RCC 7860 (cell line): ENCODE results near the gene MFSD11.
"Not testable (repeated sequence)": the region's sequence is repeated elsewhere in the genome, so short reads cannot be mapped to it uniquely, and the experiment has no call there.

Experiments
- DNase-seq: peaks from one replicate; pipeline ENCODE4 v3.0.0-alpha.2; 2015; ENCODE audit warnings: low spot score
- FAIRE-seq: peaks from 2 replicates; lab custom pipeline; 2012; peaks lifted over from hg19 to GRCh38; lab: Jason Lieb, UNC

MFSD11 gene

DNA sequence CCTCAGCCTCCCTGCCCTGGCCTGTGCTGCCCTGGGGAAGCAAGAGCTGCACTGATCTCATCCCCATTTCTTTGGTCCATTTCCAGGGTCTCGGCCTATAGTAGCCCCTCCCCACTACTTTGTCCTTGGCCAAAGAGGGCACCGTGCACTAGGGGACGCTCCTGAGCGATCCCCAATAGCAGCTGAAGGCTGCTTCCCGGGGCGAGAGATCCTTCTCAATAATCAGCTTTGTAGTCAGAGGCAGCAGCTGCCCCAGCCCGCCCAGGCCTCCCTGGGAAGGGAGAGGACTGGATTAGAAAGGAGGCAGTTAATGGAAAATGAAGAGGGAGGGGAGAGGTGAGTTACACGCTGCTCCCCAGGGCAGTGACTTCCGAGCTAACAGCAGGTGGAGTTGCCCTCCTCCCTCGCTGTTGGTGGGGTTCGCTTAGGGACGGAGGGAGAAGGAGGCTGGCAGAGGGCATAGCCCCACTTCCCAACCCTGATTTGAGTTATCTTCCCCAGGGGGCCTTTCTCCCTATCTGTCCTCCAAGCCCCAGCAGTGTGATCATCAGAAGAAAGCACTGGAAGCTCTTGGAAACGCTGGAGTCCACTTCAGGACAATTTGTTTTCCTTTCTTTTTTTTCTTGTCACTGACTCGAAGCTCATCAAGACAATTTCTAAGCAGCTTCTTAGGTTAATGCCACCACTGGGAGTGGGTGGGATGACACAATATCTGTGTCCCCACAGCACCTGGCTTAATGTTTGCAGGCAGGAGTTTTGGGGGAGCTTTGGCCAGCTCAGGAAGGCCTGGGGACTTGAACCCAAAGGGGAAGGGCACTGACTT lies 29.7 kb upstream of the MFSD11 start:
- DNase-seq, result no peak
- FAIRE-seq, result no peak

DNA sequence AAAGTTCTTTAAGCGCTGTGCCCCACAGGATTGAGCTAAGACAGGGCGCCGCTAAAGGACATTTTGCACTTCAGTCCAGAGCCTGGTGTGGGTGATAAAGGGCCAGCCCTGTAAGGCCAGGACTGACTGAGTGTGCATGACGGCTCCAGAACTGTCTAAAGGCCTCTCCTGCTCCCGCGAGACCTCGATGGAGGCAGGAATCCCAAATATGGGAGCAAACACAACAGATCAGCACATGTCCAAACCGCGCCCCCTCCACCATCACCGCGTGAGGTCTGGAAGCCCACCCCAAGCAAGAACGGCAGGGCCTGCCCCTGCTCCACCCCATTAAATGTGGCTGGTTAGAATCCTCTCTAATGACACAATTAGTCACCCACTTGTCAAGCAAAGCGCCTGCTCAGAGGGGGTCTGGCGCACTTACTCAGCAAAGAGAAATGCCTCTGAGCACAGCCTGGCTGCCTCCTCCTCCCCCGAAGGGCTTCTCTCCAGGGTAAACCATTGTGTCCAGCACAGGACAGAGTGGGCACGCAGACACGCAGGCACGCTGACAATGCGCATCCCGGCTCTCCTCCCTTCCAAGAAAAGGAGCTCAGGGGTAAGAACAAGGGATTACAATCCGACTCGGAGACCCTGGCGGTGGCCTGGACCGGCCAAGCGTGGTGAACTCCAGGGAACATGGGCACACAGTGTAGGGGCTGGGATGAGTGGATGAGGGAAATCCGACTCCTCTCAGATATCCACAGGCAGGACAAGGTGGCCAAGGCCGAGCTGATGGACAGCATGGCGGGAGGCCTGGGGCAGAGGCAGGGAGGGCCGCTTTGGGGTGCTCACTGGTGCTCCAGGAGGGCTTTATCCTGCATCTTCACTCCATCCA lies 28.6 kb upstream of the MFSD11 start:
- peak; percentile 88 for FAIRE-seq
- DNase-seq, result peak; percentile 94

DNA sequence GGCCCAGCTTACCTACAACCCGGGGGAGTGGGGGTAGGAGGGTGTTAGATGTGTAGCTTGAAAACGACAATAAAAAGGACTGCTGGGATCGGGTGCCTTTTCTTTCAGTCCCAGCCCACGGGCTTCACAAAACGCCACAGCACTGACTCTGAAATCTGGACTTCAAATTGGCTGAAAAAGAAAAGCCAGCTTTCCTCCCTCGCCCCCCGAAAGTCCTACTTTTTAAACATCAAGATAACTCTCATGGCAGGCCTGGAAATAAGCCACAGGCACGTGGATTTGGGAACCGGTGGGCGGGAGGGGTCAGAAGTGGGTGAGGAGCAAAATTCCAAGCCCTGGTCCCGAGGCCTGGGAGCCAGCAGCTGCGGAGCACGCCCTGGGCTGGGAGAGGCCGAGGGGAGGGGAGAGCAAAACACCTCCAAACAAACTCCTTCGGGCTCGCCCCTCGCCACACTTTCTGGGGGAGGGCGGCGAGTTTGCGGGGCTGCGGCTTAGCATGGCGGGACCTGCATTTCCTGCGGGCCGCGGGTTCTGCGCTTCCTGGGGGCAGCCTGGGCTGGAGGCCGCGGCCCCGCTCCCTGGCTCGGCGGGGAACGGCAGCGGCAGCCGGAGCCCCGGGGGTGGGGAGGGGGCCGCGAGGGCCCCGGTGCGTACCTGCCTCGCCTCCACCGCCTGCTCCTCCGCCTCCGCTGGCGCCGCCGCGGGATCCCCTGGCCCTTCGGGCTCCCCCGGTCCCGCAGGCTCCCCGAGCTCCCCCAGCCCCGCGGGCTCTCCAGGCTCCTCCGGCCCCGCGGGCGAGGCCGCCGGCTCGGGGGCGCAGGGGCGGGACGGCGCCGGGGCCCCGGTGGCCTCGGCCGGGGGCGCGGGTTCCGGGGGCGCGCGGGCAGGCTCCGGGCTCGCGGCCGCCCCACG lies 27.7 kb upstream of the MFSD11 start:
- not testable (repeated sequence) for FAIRE-seq

DNA sequence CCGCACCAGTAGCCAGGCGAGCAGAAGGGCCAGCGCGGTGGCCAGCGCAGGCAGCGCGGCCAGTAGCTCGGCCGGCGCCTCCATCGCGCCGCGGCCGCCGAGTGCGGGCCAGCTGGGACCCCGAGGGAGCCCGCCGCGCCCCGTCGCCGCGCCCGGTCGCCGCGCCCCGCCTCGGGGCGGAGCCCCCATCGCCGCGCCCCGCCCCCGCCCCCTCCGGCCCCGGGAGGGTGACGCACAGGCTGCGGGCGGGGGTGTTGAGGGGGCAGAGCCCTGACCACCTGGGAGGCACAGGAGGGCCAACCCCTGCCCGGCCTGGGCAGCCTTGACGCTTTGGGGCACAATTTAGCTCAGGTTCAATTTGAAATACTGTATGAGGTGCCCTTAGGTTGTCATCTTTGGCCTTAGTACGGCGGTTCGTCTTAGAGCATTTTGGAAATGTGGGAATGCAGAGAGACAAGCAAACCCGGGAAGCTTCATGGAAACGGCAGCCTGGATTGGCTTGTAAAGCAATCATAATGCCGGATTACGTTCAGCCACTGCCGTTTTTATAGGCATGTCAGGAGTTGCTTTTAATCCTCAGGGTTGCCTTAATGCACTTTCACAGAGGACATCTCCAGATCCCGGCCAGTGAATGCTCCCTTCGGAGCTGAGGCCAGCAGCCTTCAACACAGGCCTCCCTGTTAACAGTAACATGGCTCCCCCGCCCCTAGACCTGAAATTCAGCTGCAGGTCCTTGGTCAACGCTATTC lies 26.9 kb upstream of the MFSD11 start, which contains the start of gene MXRA7:
TSS of gene MXRA7 (minus strand) at position 103 of the 749 bp plus-strand sequence. CDS start at position 84, 19 bp downstream.
- FAIRE-seq (no peak), DNase-seq (peak; percentile 39)

More for the DNA sequence above, 27.7 kb upstream of the MFSD11 start:
- not testable (repeated sequence) for DNase-seq

DNA sequence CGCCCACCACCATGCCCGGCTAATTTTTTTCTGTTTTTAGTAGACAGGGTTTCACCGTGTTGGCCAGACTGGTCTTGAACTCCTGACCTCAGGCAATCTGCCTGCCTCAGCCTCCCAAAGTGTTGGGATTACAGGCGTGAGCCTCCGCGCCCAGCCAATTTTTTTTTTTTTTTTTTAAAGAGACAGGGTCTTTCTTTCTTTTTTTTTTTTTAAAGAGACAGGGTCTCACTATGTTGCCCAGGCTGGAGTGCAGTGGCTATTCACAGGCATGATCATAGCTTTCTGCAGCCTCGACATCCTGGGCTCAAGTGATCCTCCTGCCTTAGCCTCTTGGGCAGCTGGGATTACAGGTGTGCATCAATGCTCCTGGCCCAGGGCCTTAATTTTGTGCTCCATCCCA lies 25.6 kb upstream of the MFSD11 start:
- not testable (repeated sequence) for DNase-seq, FAIRE-seq

DNA sequence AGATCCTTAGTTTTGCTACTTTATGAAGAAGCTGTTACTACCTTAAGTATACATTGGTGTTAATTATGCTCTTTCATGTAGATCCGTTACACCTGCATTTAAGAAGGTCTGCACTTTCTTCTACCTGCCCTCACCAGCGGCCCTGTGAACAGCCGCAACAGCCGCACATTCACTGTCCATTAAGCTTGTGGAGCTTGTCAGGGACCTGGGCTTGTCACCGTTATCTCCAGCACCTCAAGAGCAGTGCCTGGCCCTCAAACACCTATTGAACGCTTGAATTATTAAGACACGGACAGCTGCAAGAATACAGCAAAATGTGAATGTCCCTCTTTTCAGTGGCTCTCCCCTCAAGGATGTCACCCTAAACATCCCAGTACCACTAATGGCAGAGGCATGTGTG lies 24.2 kb upstream of the MFSD11 start:
- no peak for FAIRE-seq
- DNase-seq, result no peak

DNA sequence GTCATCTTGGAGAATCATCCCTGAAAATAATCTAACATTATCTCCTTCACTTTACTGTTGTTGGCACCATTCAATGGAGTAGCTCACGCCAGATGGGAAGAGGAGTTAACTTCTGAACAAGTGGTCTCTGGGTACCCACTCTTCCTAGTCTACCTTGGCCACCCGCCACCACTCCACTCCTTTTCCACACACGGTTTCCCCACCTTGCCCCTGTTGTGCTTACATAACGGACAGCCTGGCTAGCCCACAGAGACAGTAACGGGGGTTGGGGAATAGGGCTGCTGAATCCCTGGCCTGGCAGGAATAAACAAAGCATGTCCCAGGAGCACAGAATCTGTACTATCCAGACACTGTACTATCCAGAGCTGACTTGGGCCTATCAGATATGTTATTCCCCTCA lies 23.6 kb upstream of the MFSD11 start:
- DNase-seq, result no peak
- FAIRE-seq, result no peak

DNA sequence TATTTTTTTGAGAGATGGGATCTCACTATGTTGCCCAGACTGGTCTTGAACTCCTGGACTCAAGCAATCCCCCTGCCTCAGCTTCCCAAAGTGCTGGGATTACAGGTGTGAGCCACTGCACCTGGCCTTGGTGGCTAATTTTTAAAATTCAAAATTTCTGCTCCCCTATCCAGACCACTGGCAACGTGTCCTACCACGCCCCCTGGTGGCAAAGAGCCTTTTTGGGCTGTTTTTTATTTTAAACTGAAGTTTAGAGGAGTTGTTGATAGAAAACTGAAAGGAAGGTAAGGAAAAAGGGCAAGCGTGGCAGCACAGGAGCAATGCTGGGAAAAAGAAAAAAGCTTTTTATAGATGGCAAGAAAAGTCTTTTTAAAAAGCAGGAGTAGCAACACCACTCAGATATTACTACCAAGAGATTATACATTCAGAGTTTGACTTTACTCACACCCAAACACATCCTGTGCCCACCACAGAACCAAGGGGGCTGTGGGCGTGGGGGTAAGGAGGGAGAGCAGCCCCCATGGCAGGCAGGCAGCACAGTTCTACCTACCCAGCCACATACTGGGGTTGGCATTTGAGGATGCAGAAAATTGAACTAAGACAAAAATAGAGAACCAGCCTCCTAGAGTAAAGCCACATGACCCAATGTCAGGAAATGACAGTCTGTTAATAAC lies 23.0 kb upstream of the MFSD11 start:
- DNase-seq (no peak), FAIRE-seq (no peak)

DNA sequence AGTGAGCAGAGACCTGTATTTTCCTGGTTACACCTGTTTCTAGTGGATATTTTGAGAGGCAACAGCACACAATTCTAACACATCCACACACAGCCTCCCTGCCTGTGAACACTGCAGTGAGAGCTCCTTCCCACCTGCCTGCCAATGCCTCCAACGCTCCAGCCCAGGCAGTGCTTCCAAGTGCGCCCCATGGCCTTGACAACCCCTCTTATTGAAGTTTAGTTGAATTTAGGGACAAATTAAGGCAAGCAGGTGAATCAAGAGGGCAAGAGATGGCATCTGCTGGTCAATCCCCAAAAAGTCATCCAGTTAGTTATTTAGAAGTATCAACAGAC lies 22.5 kb upstream of the MFSD11 start:
- FAIRE-seq (no peak), DNase-seq (no peak)

DNA sequence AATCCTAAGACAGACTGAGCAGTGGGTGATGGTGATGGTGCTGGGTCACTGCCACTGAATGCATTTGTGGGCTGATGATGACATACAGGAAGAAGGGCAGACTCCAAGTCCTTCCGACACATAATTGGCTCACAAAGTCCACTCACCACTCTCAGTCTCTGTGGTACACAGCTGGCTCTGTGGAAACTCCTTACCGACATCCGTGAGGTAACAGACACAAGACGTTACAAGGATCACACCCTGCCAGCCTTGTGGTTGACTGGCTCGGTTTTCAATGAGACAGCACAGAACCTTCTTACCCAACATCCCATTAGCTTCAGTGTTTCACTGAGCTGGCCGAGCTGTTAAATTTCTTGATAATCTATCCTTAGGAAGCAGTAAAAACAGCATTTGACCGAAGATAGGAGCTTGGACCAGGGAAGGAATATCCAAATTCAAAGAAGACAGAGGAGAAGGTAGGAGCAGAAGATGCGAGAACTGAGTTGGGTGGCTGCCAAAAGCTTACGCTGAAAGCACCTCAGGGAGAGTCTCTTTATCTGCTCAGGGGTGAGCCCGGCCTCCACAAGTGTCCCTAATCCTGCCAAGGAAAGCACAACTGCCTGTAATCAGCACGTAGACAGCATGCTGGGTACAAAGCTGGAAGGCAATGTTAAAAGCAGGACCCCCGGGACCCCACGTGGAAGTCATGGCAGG lies 21.6 kb upstream of the MFSD11 start:
- FAIRE-seq (peak; percentile 92), DNase-seq (peak; percentile 98)

DNA sequence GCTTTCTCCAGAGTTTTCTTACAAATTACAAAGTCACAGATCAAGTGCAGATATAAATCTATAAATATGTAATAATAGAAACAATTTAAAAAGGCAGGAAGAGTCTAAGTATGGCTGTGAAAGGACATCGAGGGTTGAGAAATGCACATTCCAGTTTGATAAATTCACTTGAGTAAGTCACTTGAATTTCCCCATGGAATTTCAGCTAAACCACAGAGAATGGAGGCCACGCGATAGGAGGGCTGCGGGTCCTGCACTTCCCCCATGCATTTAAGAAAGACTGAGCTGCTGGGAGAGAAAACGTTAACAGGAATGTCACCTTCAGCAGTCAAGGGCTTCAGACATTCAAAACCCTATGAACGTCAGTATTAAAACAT lies 21.1 kb upstream of the MFSD11 start:
- DNase-seq, result peak; percentile 86
- FAIRE-seq, result peak; percentile 89

DNA sequence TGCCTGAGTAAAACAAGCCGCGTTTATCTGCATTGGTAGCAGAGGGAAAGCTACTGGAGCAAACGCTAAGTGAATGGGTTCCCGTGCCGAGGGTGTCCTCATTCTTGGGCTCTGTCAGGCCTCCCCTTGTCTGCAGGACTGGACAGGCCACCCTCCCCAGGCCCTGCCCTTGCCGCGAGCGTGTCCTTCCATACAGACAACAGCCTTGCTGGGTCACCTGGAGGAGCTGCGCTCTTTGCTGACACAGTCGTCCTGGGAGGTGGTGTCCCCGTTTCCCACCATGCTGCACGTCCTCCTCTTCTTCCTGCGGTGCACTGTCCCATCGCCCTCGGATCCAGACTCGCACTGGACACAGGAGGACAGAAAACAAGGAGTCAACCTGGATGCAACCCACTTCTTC lies 19.4 kb upstream of the MFSD11 start:
- DNase-seq (no peak), FAIRE-seq (no peak)

DNA sequence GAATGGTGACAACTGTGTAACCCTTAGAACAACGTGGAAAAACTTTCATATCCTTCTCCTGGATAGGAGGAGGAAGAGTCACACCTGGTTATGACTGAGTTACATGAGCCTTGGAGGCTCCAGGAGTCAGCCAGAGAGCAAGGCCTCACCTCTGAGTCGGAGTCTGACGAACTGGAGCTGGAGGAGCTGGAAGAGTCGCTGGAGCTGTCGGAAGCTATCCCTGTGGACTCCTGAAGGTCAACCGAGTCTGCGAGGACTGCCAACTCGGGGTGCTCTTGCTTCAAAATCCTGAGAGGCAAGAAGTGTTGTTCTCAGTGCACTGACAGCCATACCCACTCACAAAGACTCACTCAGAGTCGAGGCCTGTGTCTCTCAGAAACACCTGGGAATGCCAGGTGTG lies 17.7 kb upstream of the MFSD11 start:
- FAIRE-seq, result no peak

DNA sequence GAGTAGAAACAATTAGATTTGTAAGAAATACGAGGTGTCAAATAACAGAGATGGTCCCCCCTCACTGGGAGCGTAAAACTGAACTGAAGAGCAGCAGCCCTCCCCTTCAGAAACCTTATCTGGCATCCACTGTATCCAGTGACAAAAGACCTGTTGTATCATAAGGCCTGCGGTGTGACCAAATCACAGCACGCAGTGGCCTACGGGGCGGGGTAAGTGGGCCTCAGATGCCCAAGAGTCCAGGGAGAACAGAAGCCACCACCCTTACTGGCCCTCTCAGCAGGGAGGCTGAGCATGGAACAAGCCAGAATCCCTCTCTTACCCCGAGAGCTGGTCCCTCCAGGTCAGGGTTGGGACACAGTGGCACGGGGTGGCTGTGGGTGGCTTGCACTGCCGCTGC lies 17.0 kb upstream of the MFSD11 start:
- FAIRE-seq, result no peak
- DNase-seq, result no peak

More for the DNA sequence above, 17.7 kb upstream of the MFSD11 start:
- no peak for DNase-seq

DNA sequence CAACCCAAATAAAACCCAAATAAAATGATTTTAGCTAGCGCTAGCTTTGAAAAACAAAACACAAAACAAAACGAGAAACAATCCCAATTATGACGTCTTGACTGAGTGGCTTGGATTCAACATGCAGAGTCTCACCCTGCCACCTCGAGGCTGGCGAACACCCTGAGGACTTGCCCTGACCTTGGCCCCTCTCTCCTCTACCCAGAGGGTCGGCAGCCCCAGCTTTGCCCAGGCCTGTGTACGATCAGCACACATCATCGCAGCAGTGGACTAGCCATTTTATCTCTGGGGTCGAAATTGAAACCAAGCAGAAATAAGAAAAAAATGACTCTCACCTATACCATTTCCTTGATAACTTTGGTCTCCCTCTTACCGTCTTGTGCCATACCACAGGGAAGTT lies 16.5 kb upstream of the MFSD11 start:
- DNase-seq, result no peak
- FAIRE-seq, result no peak

DNA sequence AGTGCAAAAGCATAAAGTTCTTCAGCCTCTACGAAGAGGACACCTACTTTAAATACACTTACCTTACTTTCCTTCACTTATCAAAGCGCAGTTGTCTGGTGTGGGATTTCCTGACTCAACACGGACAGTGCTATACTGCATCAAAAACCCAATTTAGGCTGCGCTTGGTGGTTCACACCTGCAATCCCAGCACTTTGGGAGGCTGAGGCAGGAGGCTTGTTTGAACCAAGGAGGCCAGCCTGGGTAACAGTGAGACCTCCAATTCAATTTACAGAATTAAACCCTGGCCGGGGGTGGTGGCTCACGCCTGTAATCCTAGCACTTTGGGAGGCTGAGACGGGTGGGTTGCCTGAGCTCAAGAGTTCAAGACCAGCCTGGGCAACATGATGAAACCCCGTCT lies 15.6 kb upstream of the MFSD11 start:
- no peak for FAIRE-seq
- no peak for DNase-seq

DNA sequence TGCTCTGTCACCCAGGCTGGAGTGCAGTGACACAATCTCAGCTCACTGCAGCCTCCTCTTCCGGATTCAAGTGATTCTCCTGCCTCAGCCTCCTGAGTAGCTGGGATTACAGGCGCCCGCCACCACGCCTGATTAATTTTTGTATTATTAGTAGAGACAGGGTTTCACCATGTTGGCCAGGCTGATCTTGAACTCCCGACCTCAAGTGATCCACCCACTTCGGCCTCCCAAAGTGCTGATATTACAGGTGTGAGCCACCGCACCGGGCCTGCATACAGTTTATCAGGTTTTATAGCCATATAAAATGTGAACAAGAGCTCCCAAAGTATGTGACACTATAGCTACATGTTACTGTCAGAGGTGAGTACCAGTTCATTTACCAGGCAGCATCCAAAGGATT lies 14.9 kb upstream of the MFSD11 start:
- not testable (repeated sequence) for FAIRE-seq, DNase-seq

DNA sequence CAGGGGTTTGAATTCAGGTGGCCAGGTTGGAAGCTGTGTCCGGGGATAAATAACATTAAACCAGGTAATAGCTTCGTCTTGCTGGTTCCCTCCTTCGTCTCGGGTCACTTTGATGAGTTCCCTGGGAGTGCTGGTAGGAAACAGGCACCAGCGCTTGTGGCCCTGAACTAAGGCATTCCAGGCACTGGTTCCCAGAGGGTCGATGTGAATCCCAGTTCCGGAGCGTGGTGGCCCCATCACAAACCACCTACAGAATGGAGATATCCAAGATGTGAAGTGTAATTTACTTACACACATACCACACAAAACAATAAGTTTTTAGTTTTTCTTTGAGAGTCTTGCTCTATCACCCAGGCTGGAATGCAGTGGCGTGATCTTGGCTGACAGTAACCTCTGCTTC lies 14.1 kb upstream of the MFSD11 start:
- no peak for FAIRE-seq
- no peak for DNase-seq
